Left hindlimb (tissue), 1 donor: ENCODE results near the gene TMEM120B.
"Not testable (repeated sequence)": the region's sequence is repeated elsewhere in the genome, so short reads cannot be mapped to it uniquely, and the experiment has no call there.

Experiments
- DNase-seq: peaks from one replicate; pipeline ENCODE4 v3.0.0-alpha.2; 2018

The TMEM120B gene

DNA sequence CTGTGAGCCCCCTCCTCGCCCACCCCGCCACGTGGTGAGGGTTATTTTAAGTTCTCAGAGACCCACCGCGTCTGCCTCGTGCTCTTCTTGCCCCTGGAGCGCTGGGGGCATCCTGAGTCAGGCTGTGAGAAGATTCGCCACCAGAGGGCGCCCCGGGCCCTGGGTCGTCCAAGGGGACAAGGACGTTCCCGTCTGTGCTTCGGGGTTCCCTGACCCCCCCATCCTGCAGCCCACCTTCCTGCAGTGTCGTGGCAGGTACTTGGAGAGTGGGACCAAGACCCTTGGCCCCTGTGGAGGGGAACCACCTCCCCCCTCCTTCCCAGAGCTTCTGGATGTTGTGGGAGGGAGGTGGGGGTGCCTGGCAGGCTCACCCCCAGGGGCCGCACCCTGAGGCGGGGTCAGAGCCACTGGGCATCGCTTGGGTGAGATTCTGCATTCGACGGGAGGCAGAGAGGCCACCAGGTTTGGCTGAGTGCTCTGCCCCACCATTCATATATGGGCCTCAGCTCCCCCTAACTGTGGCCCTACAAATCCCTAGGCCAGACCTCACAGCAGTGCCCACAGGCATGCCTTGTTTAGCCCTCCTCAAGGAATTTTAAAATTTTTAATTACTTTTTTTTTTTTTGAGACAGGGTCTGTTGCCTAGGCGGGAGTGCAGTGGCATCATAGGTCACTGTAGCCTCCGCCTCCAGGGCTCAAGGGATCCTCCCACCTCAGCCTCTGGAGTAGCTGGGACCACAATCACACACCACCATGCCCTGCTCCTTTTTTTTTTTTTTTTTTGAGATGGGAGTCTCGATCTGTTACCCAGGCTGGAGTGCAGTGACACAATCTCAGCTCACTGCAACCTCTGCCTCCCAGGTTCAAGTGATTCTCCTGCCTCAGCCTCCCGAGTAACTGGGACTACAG lies 63.9 kb downstream of the TMEM120B start:
- no peak for DNase-seq

DNA sequence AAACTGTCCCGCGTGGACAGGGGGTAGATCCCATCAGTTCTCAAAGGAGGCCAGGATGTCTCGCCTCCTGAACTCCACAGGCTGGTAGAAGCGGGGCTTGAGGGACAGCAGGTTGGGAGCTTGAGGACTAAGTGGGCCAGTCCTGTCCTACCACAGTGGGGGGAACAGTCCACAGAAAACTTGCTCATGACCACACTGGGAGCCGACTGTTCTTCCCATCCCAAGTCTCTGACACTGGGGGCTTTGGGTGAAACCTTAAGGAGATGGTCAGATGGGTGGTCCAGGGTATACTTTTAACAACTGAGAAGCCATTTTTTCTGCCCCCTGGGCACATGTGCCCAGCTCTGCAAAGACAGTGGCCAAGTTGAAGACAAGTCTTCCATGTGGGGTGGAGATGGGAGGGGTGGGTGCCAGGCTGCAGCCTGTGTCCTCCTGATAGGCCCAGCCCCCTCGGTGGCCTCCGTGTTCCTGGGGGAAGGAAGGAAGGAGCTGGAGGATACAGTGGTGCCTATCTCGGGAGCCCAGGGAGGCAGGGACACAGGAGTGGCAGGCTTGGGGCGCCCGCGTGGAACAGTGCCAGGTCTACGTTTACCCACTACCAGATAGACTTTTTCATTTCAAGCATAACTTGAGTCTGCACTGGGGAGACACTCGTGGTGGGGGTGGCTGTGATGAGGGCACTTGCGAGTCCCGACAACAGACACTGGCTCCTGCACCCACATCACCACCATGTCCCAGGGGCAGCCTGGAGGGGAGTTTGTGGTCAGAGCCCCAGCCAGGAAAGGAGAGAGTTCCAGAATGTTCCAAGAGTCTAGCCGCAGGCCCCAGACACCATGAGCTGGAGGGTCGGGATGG lies 66.2 kb downstream of the TMEM120B start:
- DNase-seq: no peak

DNA sequence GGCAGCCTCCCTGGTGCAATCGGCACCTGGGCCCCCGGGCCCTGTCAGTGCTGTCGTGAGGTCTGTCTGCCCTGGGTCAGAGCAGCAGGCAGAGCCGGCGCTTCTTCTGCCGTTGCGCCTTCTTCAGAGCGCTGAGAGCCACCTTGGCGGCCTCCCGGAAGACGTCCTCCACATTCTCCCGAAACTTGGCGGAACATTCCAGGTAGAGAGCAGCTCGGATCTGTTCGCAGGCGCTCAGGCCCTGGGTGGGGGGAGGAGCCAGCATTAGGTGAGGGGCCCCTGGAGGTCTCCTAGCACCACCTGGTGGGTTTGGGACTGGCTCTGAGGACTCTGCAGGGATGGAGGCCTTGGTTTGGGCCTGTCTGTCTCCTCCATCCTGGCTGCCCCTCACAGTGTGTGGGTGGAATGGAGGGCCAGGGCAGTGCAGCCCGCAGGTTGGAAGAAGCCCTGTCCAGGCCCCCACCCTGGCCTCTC lies 66.9 kb downstream of the TMEM120B start:
- DNase-seq: no peak

DNA sequence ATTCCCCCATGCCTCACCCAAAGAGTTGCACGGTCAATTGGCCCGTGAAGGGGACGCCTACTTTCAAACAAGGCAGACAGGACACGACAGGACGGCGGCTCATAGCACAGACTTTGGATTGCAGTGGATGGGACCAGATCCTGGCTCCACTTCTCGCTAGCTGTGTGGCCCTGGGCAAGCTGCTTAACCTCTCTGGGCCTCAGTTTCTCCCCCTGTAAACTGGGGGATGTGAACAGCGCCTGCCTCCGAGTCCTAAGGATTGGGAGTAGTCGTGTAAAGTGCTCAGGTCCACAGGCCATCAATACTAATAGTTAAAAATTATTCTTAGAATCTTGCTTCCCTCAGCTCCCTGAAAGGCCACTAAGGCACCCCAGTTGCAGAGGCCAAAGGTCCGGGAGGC lies 67.9 kb downstream of the TMEM120B start:
- no peak for DNase-seq

DNA sequence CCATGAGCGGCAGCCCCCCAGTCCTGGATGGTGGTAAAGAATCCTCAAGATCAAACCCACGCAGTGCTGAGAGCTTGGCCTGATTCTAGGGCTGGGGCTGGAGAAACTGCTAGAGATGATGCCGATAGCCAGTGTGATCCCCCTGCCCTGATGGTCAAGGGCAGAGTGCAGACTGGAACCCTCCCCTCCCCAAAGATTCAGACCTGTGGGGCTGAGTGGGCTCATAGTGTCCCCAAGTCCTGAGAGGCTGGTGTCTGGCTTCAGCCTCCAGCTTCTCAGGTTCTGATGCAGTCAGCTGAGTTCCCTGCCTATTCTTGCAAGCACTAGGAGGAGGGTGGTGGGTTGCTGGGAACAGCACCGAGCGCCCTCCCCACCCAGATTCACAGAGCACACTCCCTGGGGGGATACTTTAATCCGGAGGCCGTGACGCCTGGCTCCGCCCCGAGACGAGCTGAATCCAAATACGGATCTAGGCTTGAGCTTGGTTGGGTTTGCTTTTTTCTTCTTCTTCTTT lies 69.0 kb downstream of the TMEM120B start:
- no peak for DNase-seq

DNA sequence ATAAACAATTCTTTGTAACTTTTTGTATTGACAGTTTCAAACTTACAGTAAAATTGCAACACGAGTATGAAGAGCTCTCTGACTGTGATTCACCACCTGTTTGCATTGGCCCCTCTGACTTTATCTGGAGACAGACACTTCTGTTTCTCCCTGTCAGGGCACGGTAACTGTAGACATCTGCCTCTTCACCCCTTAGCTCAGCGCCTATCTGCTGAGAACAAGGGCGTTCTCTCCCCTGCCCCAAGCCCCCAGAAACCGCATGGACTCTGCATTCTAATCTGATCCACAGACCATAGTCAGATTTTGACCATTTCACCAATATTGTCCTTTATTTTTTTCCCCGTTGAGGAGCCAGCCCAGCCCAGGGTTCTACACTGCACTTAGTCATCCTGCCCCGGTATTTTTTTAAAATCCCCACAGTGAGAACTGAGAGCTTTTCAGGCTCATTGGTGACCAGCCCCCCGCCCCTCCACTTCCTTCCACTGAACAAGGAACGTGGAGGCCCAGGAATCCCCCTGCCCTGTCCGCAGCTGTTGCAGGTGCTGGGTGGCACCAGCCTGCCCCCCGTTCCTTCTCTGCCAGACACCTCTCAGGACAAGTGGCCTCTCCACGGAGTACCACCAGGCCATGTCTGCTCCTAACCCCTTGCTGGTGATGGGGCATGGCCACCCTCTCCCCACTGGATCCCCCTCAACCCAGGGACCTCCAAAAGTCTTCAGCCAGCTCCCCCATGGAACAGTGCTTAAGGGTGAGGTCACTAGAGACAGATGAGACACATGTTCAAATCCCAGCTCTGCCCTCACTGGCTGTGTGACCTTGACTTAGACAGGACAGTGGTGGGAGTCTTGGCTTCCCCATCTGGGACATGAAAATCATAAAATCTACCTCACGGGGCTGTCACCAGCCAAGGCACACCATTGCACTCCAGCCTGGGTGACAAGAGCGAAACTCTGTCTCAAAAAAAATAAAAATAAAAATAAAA lies 69.7 kb downstream of the TMEM120B start:
- DNase-seq: no peak

DNA sequence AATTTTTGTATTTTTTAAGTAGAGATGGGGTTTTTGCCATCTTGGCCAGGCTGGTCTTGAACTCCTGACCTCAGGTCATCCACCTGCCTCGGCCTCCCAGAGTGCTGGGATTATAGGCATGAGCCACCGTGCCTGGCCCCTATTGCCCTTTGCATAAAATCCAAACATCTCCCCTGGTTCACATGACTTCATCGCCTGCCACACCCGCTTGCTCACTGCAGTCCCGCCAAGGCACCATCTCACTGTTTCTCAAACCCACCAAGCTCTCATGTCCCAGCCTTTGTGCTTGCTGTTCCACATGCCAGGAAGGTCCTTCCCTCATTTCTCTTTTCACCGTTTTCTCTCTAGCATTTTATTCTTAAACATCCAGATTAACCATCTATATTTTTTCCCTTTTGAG lies 71.2 kb downstream of the TMEM120B start:
- DNase-seq: no peak

DNA sequence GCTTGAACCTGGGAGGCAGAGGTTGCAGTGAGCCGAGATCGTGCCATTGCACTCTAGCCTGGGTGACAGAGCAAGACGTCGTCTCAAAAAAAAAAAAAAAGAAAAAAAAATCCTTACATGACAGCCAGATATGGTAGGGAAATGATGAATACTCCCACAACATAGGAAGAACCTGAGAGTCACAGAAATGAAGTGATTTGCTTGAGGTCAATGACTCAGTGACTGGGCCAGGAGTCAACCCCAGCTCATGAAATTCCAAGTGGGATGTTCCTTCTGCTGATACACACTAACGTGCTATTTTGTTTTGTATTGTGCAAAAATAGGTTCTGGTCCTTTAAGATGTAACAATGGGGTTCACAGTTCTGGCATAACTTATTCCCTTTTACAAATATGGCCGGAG lies 71.9 kb downstream of the TMEM120B start:
- no peak for DNase-seq

DNA sequence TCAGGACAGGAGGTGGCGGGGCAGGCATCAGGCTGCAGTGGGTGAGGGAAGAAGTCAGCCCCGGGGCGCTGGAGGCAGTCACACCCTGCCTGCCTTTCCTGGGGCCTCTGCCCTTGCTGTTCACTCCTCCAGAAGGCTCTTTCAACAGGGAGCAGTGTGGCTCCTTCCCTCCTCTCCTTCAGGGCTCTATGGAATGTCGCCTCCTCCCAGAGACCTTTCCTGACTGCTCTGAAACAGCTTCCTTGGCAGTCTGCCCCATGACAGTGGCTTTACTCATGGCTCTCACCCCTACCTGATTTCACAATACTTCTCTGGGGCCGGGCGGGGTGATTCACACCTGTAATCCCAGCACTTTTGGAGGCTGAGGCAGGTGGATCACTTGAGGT lies 73.9 kb downstream of the TMEM120B start:
- peak; percentile 31 for DNase-seq

DNA sequence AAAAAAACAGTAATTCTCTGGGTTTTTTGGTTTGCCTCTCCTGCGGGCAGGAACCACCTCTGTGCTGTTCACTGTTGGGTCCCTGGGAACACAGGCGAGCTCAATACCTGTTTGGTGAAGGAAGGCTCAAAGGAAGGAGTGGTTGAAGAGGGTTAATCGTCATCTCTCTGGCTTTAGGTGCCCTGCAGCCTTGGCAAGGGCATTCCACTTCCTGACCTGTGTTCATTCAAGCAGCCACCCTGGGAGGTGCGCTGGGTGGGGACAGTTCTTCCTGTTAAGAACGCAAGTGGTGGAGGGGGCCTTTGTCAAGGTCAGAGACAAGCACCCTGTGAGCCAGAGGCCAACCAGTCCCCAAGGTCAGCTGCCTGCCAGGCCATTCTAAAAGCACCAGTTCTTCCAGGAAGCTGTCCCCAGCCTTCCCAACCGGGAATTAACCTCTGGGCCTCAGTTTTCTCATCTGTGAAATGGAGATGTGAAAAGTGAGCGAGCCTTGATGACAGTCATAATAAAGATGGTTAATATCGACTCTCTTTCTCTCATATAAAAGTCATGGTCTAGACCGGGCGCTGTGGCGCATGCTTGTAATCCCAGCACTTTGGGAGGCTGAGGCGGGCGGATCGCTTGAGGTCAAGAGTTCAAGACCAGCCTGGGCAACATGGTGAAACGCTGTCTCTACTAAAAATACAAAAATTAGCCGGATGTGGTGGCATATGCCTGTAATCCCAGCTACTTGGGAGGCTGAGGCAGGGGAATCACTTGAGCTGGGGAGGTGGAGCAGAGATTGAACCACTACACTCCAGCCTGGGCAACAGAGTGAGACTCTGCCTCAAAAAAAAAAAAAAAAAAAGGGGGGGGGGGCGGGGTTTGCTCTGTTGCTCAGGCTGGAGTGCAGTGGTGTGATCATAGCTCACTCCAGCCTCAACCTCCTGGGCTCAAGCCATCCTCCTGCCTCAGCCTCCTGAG lies 74.8 kb downstream of the TMEM120B start:
- peak; percentile 21 for DNase-seq

DNA sequence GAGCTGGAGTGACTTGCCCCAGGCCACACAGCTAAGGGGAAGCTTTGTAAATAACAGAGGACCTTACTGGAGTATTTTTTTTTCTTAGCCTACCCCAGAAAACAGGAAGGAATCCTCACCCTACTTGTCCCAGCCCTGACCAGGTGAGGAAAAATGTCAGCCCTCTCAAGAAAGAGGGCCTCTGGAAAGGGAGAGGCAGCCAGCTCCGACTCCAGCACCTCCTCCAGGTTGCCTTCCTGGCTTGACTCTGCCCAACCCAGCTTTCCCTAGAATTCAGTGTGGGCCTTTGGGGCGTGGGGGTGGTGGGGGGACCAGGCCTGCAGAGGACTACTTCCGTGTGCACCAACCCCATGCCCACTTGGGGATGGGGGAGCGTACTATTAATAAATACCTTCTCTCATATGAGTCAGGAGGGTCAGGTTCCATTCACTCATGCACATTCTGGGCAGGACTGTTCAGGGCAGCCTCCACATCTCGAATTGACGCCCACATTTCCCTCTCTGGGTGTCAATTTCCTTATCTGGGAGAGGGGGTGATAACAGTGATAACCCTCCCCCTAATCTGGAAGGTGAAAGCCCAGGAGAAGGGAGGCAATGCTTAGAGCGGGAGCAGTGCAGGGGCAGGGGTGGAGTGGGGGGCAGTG lies 75.7 kb downstream of the TMEM120B start:
- DNase-seq: no peak

DNA sequence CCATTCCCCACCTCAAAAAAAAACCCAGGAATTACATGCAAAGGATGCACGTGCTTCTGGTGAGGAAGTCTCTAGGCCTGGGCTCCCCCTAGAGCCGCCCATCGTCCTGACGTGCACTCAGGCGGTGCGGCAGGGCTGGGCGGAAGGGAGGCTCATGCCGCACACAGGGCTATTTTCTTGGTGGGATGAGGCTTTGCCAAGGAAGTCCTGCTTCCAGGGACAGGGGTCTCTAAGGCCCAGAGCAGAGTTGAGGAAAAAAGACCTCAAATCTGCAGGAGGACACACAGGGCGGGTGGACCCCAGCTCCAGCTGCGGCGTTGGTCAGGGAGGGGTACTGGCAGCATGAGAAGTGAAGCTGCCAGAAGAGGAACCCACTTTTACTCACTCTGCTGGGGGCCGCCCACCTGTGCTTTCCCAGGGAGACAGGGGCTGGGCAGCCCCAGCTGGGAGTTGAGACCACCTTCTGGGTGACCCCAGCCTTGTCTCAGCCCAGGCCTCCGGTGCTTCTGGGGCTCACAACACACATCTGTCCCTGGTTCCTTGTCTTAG lies 76.8 kb downstream of the TMEM120B start:
- DNase-seq: peak; percentile 46

DNA sequence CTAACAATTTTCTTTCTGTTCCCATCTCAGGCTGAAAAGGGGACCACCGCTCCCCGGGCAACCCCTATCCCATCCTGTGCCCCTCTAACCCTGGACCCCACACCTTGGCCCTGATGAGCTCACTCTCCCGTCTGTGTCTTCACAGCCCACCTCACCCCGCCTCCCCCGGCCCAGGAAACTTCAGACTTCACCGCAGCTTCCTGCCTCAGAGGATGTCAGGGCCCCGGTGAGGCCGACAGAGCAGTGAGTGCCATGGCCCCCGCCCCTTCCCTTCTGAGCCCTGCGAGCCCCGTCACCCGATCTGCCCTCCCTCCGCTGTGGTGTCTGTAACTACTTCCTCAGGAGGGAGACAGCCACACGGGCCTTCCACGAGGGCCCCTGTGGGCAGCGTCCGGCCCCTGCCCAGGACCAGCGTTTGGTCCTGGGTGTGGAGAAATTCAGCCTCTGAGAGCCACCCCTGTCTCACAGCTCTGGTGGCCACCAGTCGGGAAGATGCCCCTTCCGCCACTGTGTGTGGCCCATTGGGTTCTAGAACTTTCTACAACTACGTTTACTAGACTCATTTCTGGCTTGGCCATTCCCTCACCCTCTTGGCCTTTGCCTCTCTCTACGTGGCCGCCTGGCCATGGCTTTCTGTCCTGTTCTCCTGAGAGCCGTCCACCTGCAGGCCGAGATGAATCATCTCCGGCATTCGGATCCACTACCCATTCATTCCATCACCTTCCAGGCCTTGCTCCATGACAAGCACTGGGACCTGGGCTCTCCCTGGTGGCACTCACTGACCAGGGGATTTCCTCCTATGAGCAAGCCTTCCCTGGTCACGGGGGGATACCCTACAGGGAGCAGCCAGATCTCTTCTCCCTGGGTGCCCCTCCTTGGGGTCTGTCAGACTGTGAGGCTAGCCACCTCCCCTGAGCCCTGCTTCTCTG lies 77.5 kb downstream of the TMEM120B start:
- peak; percentile 63 for DNase-seq

DNA sequence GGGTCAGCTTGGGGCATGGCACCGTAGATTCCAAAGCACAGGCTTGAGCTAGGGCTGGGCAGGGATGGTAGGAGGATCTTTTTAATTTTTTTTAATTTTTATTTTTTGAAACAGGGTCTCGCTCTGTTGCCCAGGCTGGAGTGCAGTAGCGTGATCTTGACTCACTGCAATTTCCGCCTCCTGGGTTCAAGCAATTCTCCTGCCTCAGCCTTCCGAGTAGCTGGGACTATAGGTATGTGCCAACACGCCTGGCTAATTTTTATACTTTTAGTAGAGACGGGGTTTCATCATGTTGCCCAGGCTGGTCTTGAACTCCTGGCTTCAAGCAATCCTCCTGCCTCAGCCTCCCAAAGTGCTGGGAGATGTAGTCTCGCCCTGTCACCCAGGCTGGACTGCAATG lies 78.2 kb downstream of the TMEM120B start:
- not testable (repeated sequence) for DNase-seq

DNA sequence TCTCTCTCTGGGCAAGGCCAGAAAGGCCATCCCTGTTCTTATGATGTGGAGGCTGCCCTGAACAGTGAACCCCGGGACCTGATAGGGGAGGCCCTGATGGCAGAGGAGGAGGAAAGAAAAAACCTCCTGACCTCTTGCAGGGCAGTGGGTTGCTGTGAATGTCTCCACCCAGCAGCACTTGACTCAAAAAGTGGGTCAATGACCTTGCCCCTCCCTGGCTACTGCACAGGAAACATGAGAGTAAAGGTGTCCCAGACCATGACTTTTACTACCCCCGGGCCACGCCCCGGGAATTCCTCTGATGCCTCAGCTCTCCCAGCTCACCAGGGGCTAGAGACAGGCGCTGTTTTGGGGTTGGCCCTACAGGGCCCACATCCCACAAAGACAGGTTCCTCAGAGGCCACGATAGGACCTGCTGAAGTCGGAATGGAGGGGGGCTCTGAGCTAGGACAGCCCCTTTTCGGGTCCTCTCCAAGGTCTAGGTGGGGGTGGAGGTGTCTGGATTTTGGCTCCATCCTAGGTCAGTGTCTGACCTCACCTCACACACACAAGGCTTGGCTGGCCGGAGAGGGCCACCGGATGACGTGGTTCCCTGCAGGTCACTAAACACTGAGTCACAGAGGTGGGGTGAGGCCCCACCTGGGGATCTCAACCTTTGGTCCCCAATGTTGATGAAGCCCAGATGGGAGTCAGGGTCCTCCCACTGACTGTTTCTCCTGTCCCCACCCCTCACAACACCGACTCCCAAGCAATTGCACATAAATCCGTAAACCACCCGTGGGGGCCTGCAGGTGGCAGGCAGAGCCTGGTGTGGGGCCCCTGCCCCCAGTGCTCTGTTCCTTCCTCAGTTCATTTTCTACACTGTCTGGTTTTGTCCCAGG lies 79.4 kb downstream of the TMEM120B start:
- peak; percentile 46 for DNase-seq

DNA sequence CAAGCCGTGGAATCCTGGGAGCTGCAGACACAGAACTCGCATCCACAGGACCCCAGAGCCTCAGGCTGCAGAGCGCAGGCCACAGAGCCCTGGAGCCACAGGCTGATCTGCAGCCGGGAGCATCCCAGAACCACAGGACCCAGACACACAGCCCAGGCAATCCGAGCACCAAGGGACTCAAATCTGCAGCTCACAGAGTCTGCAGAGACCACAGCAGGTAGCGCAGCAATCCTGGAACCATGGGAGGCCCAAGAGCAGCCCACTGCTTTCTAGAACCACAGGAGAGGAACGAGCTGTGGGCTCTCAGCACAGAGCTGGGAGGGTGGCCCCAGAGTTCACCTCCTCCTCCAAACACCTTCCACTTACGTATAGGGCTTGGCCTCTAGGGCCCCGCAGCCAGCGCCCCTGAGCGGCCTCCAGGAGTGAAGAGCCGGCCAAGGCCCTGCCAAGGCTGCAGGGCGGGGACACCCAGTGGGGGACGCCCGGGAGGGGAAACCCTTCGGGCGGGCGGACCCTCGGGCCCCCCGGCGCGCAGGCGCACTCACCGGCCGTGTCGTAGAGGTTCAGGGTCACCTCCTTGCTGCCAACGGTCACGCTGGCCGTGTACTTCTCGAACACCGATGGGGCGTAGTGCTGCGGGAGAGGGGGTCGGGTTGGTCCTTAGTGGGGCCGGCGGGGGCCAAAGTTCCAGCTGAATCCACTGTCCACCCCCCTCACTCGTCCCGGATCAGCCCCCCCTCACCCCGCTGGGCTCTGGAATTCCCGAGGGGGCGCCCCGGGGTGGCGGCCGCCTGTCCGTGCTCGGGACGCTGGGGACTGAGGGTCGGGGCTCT lies 80.3 kb downstream of the TMEM120B start:
- no peak for DNase-seq

DNA sequence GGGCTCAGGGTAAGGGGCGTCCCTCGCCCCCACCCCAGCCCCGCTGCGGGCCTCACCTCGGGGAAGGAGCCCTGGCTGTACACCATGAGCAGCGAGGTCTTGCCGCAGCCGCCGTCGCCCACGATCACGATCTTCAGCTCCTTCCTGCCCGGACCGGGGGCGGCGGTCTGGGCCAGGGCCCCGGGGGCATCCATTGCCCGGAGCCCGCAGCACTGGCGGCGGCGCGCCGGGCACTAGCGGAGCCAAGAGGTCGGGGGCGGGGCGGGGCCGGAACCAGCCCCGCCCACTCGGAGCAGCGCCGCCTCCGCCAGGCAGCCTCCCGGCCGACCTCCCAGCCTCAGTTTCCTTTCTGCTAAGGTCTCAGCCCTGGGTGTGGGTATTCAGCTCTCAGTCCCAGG lies 80.9 kb downstream of the TMEM120B start, which contains the start of gene RHOF:
Gene RHOF (minus strand): TSS at position 249 of the 398 bp plus-strand sequence. CDS start 55 bp downstream, at position 194.
- DNase-seq: no peak
